Osteoblast (primary cell): Measurements from ENCODE around the gene DCHS1. TPM values are rescaled to one million over a fixed set of nuclear protein-coding genes. Genes with fewer than 3 reads are reported as not detected.

Experiments used
- DNase-seq: peaks from one replicate; pipeline ENCODE4 v3.0.0; 2011; ENCODE audit warnings: low spot score, mixed read lengths; ENCODE audit not compliant: insufficient read length; ENCODE audit errors: missing footprints
- H2AFZ ChIP-seq: 2 replicates; pipeline ENCODE4 v1.6.0; 2011; ENCODE audit warnings: mild to moderate bottlenecking, low read length
- H3K27ac ChIP-seq: 2 replicates; pipeline ENCODE4 v1.5.1; 2011; ENCODE audit warnings: mild to moderate bottlenecking, low read depth, low read length, moderate library complexity
- H3K27me3 ChIP-seq: 2 replicates; pipeline ENCODE4 v1.6.0; 2012; ENCODE audit warnings: mild to moderate bottlenecking, control low read depth, inconsistent platforms, low read length, moderate library complexity; ENCODE audit not compliant: insufficient read depth
- H3K36me3 ChIP-seq: 2 replicates; pipeline ENCODE4 v1.5.1; 2011; ENCODE audit warnings: mild to moderate bottlenecking, low read length, control low read depth, moderate library complexity; ENCODE audit not compliant: insufficient read depth
- H3K4me1 ChIP-seq: 2 replicates; pipeline ENCODE4 v1.5.1; 2011; ENCODE audit warnings: mild to moderate bottlenecking, low read length, control low read depth, moderate library complexity; ENCODE audit not compliant: insufficient read depth
- H3K4me2 ChIP-seq: 2 replicates; pipeline ENCODE4 v1.6.0; 2011; ENCODE audit warnings: mild to moderate bottlenecking, low read length; ENCODE audit not compliant: insufficient read depth
- H3K4me3 ChIP-seq: fragments of 200-600 bp; sonication (generic); 3 replicates; pipeline ENCODE4 v1.5.1; 2012; ENCODE audit warnings: mild to moderate bottlenecking, low read length, inconsistent platforms; ENCODE audit not compliant: insufficient read depth
- H3K79me2 ChIP-seq: 2 replicates; pipeline ENCODE4 v1.6.0; 2012; ENCODE audit warnings: mild to moderate bottlenecking, low read length, control low read depth, inconsistent platforms; ENCODE audit not compliant: insufficient read depth
- H3K9me3 ChIP-seq: 2 replicates; pipeline ENCODE4 v1.5.1; 2011; ENCODE audit warnings: low read depth, low read length, control low read depth
- H4K20me1 ChIP-seq: 2 replicates; pipeline ENCODE4 v1.6.0; 2012; ENCODE audit warnings: mild to moderate bottlenecking, low read length, control low read depth; ENCODE audit not compliant: insufficient read depth
- total RNA-seq: library from RNA; depleted of rRNA; stranded (reverse); fragments of >200 nt; gene quantifications from 2 replicates; pipeline ENCODE4 v1.2.3, GENCODE V29; 2012
- TF ChIP-seq, protein P1 (sequence below): IDR thresholded peaks from 2 replicates; pipeline ENCODE4 v1.5.1; 2011; ENCODE audit warnings: mild to moderate bottlenecking, low read depth, low read length, moderate library complexity; ENCODE audit errors: extremely low read depth

The DCHS1 gene
- total RNA-seq, 1 donor = 1.1 TPM

GRCh38 chr11:6635082-6635932 lies 20.3 kb downstream of the DCHS1 start:
- DNase-seq = peak; percentile 89
- no peaks in the 10 kb centered on the region for H4K20me1 ChIP-seq

DNA sequence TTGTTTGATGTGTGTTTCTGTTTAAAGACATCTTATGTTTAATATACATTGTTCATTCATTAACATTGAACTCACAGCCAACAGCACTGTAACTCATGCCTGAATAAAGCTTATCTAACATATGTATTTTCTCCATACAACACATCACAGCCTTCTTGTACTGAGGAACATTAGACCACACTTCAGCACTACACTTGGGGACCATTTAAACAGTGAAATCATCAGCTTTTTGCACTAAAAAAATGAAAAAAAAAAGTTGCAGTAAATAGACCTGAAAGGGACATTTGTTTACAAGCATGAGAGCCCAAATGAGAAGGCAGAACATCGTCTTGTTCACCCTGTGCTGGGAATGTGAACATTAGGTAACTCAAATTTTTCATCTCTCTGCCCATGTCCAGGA lies 21.1 kb downstream of the DCHS1 start:
- peaks cover 21% of the 10 kb centered on the region for H3K4me1 ChIP-seq
- H3K79me2 ChIP-seq = no peaks in the 10 kb centered on the region
- no peaks in the 10 kb centered on the region for H3K9me3 ChIP-seq
- no peak overlapping the region for H3K27ac ChIP-seq
- H3K27me3 ChIP-seq = no peaks in the 10 kb centered on the region
- H3K4me3 ChIP-seq = no peak overlapping the region
- H4K20me1 ChIP-seq = no peaks in the 10 kb centered on the region
- DNase-seq = no peak
- TF ChIP-seq, protein P1, sequence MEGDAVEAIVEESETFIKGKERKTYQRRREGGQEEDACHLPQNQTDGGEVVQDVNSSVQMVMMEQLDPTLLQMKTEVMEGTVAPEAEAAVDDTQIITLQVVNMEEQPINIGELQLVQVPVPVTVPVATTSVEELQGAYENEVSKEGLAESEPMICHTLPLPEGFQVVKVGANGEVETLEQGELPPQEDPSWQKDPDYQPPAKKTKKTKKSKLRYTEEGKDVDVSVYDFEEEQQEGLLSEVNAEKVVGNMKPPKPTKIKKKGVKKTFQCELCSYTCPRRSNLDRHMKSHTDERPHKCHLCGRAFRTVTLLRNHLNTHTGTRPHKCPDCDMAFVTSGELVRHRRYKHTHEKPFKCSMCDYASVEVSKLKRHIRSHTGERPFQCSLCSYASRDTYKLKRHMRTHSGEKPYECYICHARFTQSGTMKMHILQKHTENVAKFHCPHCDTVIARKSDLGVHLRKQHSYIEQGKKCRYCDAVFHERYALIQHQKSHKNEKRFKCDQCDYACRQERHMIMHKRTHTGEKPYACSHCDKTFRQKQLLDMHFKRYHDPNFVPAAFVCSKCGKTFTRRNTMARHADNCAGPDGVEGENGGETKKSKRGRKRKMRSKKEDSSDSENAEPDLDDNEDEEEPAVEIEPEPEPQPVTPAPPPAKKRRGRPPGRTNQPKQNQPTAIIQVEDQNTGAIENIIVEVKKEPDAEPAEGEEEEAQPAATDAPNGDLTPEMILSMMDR = no peak
- no peaks in the 10 kb centered on the region for H3K36me3 ChIP-seq
- H3K4me2 ChIP-seq = no peak overlapping the region
- H2AFZ ChIP-seq = no peak overlapping the region

More at GRCh38 chr11:6635082-6635932, 20.3 kb downstream of the DCHS1 start:
- Histone ChIP-seq H3K9me3 (no peaks in the 10 kb centered on the region), H3K4me1 (peaks cover 21% of the 10 kb centered on the region), H3K79me2 (no peaks in the 10 kb centered on the region), H3K27ac (no peak overlapping the region), H2AFZ (peak overlapping the region; percentile 68), H3K4me3 (no peak overlapping the region), H3K36me3 (no peaks in the 10 kb centered on the region), H3K27me3 (no peaks in the 10 kb centered on the region), H3K4me2 (peak overlapping the region; percentile 7)
- TF ChIP-seq, protein P1 = no peak

GRCh38 chr11:6633422-6634408 lies 21.9 kb downstream of the DCHS1 start:
- no peaks in the 10 kb centered on the region for H3K79me2 ChIP-seq
- DNase-seq = peak; percentile 73
- no peaks in the 10 kb centered on the region for H3K36me3 ChIP-seq
- H3K4me3 ChIP-seq = no peak overlapping the region
- no peak overlapping the region for H2AFZ ChIP-seq
- no peak overlapping the region for H3K4me2 ChIP-seq
- no peaks in the 10 kb centered on the region for H4K20me1 ChIP-seq
- H3K27me3 ChIP-seq = no peaks in the 10 kb centered on the region
- peaks cover 21% of the 10 kb centered on the region for H3K4me1 ChIP-seq
- no peak overlapping the region for H3K27ac ChIP-seq
- TF ChIP-seq, protein P1 = no peak
- no peaks in the 10 kb centered on the region for H3K9me3 ChIP-seq
